HG02610 (cell line): ENCODE data around the gene MYH7.

Experiments
- ATAC-seq: cut with Tn5 transposase; IDR thresholded peaks from one replicate; pipeline ENCODE4 v1.9.1; 2021; ENCODE audit warnings: mild to moderate bottlenecking, moderate library complexity; ENCODE audit not compliant: unreplicated experiment

Gene MYH7

GRCh38 chr14:23376482-23377197, 58.8 kb downstream of the MYH7 start, which contains the start of gene CMTM5:
CMTM5 (plus strand) TSS chr14:23377046; CDS start chr14:23377252, 206 bp downstream.
- ATAC-seq = no peak

GRCh38 chr14:23375527-23376251, 59.8 kb downstream of the MYH7 start:
- no peak for ATAC-seq

- no peak for ATAC-seq
These were observed 62.4 kb downstream of the MYH7 start for GRCh38 chr14:23373041-23373440.

- no peak for ATAC-seq
These were observed 63.0 kb downstream of the MYH7 start, which contains the start of gene IL25 for GRCh38 chr14:23372509-23372908. IL25 (plus strand) TSS chr14:23372809.

GRCh38 chr14:23371865-23372264, 63.6 kb downstream of the MYH7 start:
- no peak for ATAC-seq

- no peak for ATAC-seq
These were observed 65.2 kb downstream of the MYH7 start for GRCh38 chr14:23370221-23370620.

GRCh38 chr14:23366426-23366921, 69.0 kb downstream of the MYH7 start:
- ATAC-seq = no peak

- ATAC-seq = no peak
These were observed 69.6 kb downstream of the MYH7 start for GRCh38 chr14:23365732-23366425.

- no peak for ATAC-seq
These were observed 70.3 kb downstream of the MYH7 start, which contains the start of gene EFS for GRCh38 chr14:23365036-23365731. EFS (minus strand) TSS chr14:23365172; CDS start chr14:23365025, 147 bp downstream.

GRCh38 chr14:23364164-23365035, 71.1 kb downstream of the MYH7 start:
- ATAC-seq = no peak
